ENCODE measurements around the gene P2RX2. TPM values are rescaled to one million over a fixed set of nuclear protein-coding genes. Genes with fewer than 3 reads are reported as not detected.

Gene P2RX2
- polyA plus RNA-seq, 2 of the 4 experiments (the other 2 are of a cell fraction): not detected

DNA sequence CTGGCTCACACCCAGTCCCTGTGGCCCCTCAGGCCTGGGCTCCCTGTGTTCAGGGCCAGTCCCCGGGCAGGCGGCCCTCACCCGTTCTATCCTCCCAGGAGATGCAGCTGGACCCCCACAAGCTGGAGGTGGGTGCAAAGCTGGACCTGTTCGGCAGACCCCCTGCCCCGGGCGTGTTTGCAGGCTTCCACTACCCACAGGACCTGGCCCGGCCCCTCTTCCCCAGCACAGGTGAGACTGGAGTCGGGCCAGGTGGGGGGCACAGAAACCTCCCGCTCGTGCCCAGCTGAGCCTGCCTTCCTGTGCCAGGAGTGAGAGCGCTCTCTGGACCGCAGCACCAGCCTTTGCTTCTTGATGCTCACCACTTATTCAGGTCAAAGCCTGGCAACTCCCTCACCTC lies 41.9 kb upstream of the P2RX2 start:
- ChIA-PET POLR2A (no interaction called here), CTCF (interaction anchor here (1.5 to 2.4 kb wide), 3 partner anchors 9 to 162 kb away, joined by 3 to 12 read pairs (median 6); no protein-coding TSS in a partner anchor)
- WGBS (ENCODE audit: missing lambda C conversion rate): 100% methylated on average over 12 of the region's 12 CpGs

DNA sequence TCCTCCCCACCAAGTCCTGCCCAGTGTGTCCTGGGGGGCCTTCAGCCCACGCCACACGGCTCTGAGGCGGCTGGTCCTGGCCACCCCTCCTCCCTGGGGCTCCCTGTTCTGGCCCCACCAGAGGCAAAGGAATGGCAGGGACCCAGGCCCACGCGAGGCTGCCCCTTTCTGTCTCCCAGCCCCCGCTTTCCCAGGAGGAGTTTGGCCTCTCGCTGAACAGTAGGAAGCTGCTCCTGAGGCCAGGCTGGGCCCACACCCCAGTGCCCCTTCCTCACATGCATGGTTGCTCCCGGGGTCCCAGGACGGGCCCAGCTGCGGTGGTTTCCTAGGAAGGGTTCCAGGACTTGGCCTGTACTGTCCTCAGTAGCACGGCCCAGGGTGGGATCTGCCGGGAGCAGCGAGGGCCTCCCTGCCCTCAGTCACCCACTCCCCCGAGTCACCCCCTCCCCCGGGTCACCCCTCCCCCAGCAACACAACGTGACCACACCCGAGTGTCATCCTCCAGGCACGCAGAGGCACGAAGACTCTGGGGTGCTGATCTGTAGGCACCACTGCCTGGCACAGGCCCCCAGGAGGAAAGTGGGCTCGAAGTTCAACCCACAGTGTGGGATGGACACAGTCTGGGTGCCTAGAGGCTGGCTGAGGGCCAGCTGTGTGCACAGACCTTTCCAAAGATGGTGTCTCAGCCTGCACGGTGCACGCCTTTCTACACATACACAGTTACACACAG lies 41.2 kb upstream of the P2RX2 start:
- TF ChIP-seq NFE2L2 (conservative IDR thresholded peaks at IDR 0.05; ENCODE audit: low read length) (no peak), ZFP36 (IDR thresholded peaks at IDR 0.05; ENCODE audit: borderline replicate concordance, partially characterized antibody) (no peak), POLR2AphosphoS2 (conservative IDR thresholded peaks at IDR 0.05; ENCODE audit: low read length) (no peak), FOSB (CRISPR knock-in tag; IDR thresholded peaks at IDR 0.05) (no peak), PHF8 (IDR thresholded peaks at IDR 0.05; ENCODE audit: borderline replicate concordance, low read depth) (no peak), ZNF302 (CRISPR knock-in tag; IDR thresholded peaks at IDR 0.05) (no peak)
- TF ChIP-seq, protein P1, sequence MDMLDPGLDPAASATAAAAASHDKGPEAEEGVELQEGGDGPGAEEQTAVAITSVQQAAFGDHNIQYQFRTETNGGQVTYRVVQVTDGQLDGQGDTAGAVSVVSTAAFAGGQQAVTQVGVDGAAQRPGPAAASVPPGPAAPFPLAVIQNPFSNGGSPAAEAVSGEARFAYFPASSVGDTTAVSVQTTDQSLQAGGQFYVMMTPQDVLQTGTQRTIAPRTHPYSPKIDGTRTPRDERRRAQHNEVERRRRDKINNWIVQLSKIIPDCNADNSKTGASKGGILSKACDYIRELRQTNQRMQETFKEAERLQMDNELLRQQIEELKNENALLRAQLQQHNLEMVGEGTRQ (IDR thresholded peaks at IDR 0.05): no peak
- TF ChIP-seq, protein P2, sequence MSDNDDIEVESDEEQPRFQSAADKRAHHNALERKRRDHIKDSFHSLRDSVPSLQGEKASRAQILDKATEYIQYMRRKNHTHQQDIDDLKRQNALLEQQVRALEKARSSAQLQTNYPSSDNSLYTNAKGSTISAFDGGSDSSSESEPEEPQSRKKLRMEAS (IDR thresholded peaks at IDR 0.05): no peak
- Histone ChIP-seq H3K9me3 (no peaks in the 10 kb centered on the region), H3K4me1 (no peaks in the 10 kb centered on the region), H3K4me2 (no peak overlapping the region), H3K4me3 (no peak overlapping the region), H3K27ac (no peak overlapping the region)
- DNase-seq (ENCODE audit: low read depth in 1 of 2, low spot score in 1 of 2): no peak
- CTCF ChIA-PET: interaction anchor here (1.5 to 2.4 kb wide), 3 partner anchors 8 to 163 kb away, joined by 3 to 12 read pairs (median 6); no protein-coding TSS in a partner anchor
- ATAC-seq: no peak
- 85% methylated on average over 11 of the region's 22 CpGs for WGBS (ENCODE audit: missing lambda C conversion rate)
- POLR2A ChIA-PET: no interaction called here
- no peak for FAIRE-seq

More for the DNA sequence above, 41.9 kb upstream of the P2RX2 start:
- Histone ChIP-seq H3K9me3 (no peaks in the 10 kb centered on the region), H3K4me1 (no peaks in the 10 kb centered on the region), H3K4me2 (no peak overlapping the region), H3K27ac (no peak overlapping the region), H3K4me3 (no peak overlapping the region)
- TF ChIP-seq HOXB5 (CRISPR knock-in tag; IDR thresholded peaks at IDR 0.05): no peak
- TF ChIP-seq KDM1A (IDR thresholded peaks at IDR 0.05; ENCODE audit: low read depth): no peak
- TF ChIP-seq, protein P3, sequence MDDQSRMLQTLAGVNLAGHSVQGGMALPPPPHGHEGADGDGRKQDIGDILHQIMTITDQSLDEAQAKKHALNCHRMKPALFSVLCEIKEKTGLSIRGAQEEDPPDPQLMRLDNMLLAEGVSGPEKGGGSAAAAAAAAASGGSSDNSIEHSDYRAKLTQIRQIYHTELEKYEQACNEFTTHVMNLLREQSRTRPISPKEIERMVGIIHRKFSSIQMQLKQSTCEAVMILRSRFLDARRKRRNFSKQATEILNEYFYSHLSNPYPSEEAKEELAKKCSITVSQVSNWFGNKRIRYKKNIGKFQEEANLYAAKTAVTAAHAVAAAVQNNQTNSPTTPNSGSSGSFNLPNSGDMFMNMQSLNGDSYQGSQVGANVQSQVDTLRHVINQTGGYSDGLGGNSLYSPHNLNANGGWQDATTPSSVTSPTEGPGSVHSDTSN (IDR thresholded peaks at IDR 0.05): no peak
- ATAC-seq (no peak), FAIRE-seq (no peak), DNase-seq (ENCODE audit: low read depth in 1 of 2, low spot score in 1 of 2) (no peak)

DNA sequence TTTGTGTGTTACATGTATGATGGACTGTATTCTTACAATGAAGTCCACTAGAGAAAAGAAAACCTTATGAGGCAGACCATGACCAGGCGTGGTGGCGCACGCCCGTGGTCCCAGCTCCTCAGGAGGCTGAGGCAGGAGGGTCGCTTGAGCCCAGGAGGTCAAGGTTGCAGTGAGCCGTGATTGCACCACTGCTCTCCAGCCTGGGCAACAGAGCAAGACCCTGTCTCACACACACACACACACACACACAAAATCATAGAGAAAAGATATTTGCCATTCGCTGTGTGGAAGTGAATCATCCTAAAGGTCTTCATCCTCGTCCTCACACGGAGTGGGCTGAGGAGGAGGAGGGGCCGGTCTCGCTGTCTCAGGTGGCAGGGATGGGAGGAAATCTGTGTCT lies 40.5 kb upstream of the P2RX2 start:
- no peak for ATAC-seq
- no peak for FAIRE-seq
- DNase-seq (ENCODE audit: low read depth in 1 of 2, low spot score in 1 of 2): no peak
- TF ChIP-seq TP53 (CRISPR knock-in tag; IDR thresholded peaks at IDR 0.05) (no peak), GATA3 (IDR thresholded peaks at IDR 0.05; ENCODE audit: borderline replicate concordance) (no peak), ZC3H11A (IDR thresholded peaks at IDR 0.05) (no peak), POLR2A (IDR thresholded peaks at IDR 0.05; ENCODE audit: low read length) (no peak), RAD21 (conservative IDR thresholded peaks at IDR 0.05 in 1 of 2, IDR thresholded peaks at IDR 0.05 in 1 of 2) (no peak), HOXB5 (CRISPR knock-in tag; IDR thresholded peaks at IDR 0.05) (no peak), MAFK (IDR thresholded peaks at IDR 0.05; ENCODE audit: partially characterized antibody) (no peak), KDM5A (IDR thresholded peaks at IDR 0.05) (no peak), HEYL (CRISPR knock-in tag; IDR thresholded peaks at IDR 0.05) (no peak), ZSCAN20 (CRISPR knock-in tag; IDR thresholded peaks at IDR 0.05) (no peak)
- TF ChIP-seq, protein P4, sequence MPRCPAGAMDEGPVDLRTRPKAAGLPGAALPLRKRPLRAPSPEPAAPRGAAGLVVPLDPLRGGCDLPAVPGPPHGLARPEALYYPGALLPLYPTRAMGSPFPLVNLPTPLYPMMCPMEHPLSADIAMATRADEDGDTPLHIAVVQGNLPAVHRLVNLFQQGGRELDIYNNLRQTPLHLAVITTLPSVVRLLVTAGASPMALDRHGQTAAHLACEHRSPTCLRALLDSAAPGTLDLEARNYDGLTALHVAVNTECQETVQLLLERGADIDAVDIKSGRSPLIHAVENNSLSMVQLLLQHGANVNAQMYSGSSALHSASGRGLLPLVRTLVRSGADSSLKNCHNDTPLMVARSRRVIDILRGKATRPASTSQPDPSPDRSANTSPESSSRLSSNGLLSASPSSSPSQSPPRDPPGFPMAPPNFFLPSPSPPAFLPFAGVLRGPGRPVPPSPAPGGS (IDR thresholded peaks at IDR 0.05): no peak
- no peaks in the 10 kb centered on the region for H3K9me3 ChIP-seq
- POLR2A ChIA-PET: no interaction called here
- WGBS (ENCODE audit: missing lambda C conversion rate): 87% methylated on average over 11 of the region's 11 CpGs
- no peak overlapping the region for H3K27ac ChIP-seq
- H3K4me1 ChIP-seq: no peaks in the 10 kb centered on the region
- no peak overlapping the region for H3K4me3 ChIP-seq
- CTCF ChIA-PET: interaction anchor here (2.2 to 2.4 kb wide), 2 partner anchors 17 to 163 kb away, joined by 6 to 12 read pairs; no protein-coding TSS in a partner anchor
- H3K4me2 ChIP-seq: no peak overlapping the region

Measured in A549 (cell line).